Measurements from ENCODE around the gene SLITRK4.

The SLITRK4 gene

DNA sequence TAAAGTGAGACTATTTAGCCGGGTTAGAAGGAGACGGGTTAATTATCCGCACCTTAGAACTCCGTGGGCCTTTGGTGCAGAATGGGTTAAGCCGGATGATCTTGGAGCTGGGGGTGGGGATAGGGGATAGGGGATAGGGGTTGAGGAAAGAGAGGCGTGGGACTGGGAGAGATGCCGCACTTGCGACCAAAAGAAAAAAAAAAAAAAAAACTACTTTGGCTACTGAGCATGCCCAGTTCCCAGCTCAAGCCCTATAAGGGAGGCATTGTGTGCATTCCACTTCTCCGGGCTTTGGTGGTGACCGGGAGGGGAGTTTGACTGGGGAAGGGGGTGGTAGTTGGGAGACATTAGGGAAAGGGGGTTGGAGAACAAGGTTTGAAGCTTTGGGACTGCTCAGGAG, at the start of gene SLITRK4:
TSS of gene SLITRK4 (minus strand) at position 187 of the 400 bp plus-strand sequence. CDS start 4,993 bp downstream, outside the sequence.
- DNase-seq = no peak

GRCh38 chrX:143683486-143683885, 47.6 kb upstream of the SLITRK4 start:
- DNase-seq = no peak

DNA sequence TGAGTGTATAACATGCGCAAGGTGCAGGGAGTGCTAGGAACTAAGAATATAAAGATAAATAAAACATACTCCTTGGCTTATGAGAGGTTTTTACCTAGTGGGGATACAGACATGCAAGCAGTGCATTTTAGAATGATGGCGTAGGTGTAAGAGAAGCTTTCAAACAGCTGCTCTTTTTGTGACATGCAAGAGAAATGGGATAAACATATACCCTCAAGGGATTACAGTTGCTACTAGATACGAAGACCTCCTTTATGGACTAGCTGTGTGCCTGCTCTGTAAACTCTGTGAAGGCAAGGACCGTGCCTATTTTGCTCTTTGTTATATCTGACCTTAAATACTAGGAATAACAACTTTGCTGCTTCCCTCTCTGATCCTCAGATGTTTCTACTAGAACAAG, 39.0 kb upstream of the SLITRK4 start:
- no peak for DNase-seq

DNA sequence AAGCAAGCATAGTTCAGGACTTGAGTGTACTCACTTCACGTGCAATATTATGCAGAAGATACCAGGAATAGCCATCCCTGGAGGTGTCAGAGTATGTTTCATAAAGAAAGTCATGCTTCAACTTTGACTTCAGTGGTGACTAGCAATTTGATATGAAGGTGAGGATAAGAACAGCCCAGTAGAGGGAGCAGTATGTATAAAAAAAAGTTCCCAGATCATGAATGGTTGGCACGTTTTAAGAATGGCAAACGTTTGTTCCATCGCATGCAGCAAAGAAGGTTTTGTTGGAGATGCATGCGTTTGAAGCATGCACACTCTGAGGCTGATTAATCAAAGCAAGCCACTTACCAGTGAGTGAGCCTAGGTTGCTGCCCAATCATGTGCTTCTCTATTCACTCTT, 33.5 kb upstream of the SLITRK4 start:
- no peak for DNase-seq

DNA sequence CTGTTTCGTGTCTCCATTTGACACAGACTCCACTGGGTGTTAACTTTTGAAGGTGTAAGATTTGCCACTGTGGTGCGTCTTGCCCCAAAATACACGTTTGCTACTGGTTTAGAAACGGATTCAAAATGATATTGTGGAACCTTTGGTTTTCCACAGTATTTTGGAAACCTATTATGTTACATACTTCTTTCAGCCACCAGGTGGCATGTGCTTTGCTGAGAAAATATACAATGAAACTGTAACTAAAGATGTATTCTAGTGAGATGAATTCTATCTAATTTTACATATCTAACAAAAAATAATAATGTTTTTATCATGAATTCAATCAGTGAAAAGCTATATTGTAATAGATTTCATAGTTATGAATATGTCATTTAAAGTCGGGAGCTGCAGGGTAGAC, 28.4 kb upstream of the SLITRK4 start:
- peak; percentile 11 to 36 (median 28) for DNase-seq

DNA sequence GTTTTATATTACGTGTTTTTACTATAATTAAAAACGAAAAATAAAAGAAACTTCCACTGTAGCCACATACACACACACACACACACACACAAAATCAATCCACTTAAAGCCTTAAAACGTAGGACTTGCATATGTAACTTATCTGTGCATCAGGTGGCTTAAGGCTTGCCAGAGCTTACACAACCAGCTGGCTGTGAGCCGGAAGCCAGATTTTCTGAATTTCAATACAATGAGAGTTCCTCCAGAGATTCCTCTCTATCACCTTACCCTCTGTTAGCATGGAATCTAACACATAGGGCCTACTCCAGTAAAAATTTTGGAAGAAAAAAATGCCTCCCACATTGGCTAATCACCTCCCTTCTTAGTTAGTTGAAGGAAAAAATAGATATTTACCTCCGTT, 27.9 kb upstream of the SLITRK4 start:
- no peak for DNase-seq

GRCh38 chrX:143661286-143661685, 25.4 kb upstream of the SLITRK4 start:
- no peak for DNase-seq

DNA sequence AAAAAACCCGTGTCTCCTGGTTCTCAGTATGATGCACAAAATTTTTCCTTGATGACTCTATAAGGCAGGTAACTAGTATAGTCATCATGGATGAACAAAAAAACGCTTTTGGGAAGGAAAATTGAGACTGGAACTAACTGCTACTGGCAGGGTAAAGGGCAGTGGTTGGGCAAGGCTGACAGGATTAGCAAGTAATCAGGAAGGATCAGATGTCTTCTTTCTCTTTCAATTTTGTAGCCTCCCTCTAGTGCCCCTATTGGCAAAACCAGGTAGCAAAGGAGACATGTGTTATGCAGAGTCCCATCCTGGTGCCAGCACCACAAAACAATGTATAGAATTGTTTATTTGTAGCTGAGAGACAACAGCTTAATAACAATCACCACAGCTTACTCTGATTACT, 12.8 kb upstream of the SLITRK4 start:
- peak; percentile 61 to 67 (median 62) for DNase-seq

- DNase-seq = peak; percentile 2 to 27 (median 21)
Observed at GRCh38 chrX:143642426-143642825, 6.5 kb upstream of the SLITRK4 start.

GRCh38 chrX:143636831-143637230, 930 bp upstream of the SLITRK4 start:
- no peak for DNase-seq

- peak in 2 of 3 donors; percentile 14 to 39 for DNase-seq
Observed at GRCh38 chrX:143634663-143635455, 1.0 kb downstream of the SLITRK4 start.

- peak in 1 of 3 donors; percentile 7 for DNase-seq
Observed at GRCh38 chrX:143634309-143634662, 1.6 kb downstream of the SLITRK4 start.

GRCh38 chrX:143633461-143634308, 2.2 kb downstream of the SLITRK4 start:
- DNase-seq = peak; percentile 12 to 26 (median 18)

GRCh38 chrX:143632625-143633410, 3.1 kb downstream of the SLITRK4 start:
- peak; percentile 63 to 76 (median 70) for DNase-seq

DNA sequence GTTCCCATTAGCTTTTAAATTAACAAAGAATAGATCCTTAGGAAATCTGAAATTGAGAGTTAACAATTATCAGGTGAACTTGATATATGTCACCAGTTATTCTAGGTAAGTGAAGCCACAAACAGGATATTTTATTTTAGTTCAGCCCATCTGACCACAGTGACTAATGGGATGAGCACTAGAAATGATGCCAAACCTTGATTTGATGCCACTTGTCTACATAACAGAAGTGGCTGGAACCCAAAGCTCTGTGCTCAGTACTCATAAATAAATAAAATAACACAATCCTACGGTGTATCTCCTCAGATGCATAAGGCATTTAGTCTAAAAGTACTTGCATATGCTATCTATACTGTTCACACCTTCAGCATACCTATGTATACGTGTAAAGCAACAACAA, 12.2 kb downstream of the SLITRK4 start:
- DNase-seq = no peak

GRCh38 chrX:143621276-143621675, 14.6 kb downstream of the SLITRK4 start:
- no peak for DNase-seq

DNA sequence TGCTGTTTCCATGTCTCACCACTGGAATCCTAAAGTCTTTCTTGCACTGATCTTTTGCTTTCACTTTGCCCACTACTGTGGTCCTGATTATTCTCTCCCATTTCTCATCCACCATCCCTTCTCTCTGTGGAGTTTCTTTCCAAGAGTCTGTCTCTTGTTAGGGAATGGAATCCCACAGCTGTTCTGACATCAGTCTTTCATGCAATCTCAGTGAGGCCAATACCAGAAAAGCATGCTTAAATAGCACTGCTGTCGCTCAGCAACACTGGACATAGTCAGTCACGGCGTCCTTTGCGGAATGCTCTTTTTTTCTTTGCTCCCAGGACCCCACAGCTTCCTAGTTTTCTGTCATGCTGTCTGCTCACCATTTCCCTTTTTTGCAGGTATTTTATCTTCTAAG, 20.1 kb downstream of the SLITRK4 start:
- DNase-seq = no peak

DNA sequence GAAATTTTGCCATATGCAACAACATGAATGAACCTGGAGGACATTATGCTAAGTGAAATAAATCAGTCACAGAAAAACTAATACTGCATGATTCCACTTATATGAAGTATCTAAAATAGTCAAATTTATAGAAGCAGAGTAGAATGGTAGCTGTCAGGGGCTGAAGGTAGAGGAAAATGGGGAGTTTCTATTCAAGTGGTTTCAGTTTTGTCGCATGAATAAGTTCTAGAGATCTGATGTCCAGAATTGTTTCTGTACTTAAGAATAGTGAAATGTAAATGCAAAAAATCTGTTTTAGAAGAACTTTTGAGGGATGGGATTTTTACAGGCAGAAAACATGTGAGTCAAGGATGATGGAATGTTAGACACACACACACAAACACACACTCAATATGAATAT, 34.1 kb downstream of the SLITRK4 start:
- DNase-seq = no peak

DNA sequence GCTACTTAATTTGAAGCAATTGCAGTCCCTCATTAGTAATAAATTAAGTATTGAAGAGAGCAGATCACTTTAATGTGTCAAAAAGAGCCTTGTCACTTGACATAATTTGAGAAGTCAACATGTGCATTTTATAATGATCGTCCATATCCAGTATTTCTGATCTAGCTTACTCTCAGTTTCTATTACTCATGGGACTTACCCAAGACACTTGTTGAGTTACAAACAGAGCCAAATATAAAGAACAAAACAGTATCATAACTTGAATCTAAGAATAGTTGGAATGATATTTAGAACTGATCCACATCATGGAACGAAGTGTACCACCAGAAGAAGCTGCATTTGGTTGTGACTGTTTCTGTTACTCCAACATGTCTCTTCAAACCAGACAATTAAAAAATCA, 54.7 kb downstream of the SLITRK4 start:
- DNase-seq = peak in 2 of 3 donors; percentile 31 to 35

DNA sequence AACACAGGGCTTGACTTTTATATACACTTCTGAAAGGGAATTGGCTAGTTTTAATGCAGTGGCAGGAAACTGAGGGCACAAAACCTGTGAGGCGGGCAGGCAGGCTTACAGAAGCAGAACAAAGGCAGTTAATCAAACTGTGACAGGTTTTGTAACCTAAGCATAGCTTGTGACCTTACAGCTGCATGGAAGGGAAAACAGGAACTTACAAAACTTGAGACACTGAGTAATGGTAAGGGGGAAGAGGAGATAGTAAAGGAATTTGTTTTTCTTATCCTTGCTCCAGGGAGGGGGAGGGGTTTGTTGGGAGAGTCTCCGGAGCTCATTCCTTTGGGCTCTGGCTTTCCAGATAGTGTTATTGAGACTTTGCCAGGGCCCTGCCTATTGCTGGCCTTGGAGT, 55.6 kb downstream of the SLITRK4 start:
- peak; percentile 28 to 72 (median 54) for DNase-seq

All from suppressor macrophage treated with lipopolysaccharide for 1 hour (primary cell).